ENCODE data around the gene ANKRD27. TPM values are rescaled to one million over a fixed set of nuclear protein-coding genes. Genes with fewer than 3 reads are reported as not detected.

Gene ANKRD27
- total RNA-seq, 1 donor from 2014 or later = 24.9 TPM

DNA sequence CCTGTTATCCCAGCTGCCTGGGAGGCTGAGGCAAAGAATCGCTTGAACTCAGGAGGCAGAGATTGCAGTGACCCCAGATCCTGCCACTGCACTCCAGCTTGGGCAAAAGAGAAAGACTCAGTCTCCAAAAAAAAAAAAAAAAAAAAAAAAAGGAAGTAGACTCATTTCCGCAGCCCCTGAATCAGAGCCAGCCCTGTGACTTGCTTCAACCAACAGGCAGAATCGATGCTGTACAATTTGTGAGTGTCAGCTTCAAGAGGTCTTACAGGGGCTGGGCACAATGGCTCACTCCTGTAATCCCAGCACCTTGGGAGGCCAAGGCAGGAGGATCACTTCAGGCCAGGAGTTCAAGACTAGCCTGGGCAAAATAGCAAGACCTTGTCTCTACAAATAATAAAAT, 12.8 kb downstream of the ANKRD27 start:
- Histone ChIP-seq H3K4me2 (no peak overlapping the region), H3K27ac (no peak overlapping the region), H3K36me3 (no peaks in the 10 kb centered on the region), H3K9me3 (ENCODE audit: low read depth) (no peaks in the 10 kb centered on the region), H3K4me3 (no peak overlapping the region), H3K79me2 (ENCODE audit: low read depth) (peaks cover 22% of the 10 kb centered on the region), H3K27me3 (no peaks in the 10 kb centered on the region), H3K4me1 (no peaks in the 10 kb centered on the region), H2AFZ (replicated peaks) (no peak overlapping the region), H4K20me1 (ENCODE audit: low read depth) (peaks cover 31% of the 10 kb centered on the region), H3K9ac (no peak overlapping the region), H3F3A (ENCODE audit: low read depth) (no peaks in the 10 kb centered on the region)
- Mint-ChIP-seq H3K9me3 (no peaks in the 10 kb centered on the region), H3K27ac (no peak overlapping the region), H3K36me3 (peaks cover 4% of the 10 kb centered on the region), H3K4me3 (no peak overlapping the region), H3K4me1 (no peaks in the 10 kb centered on the region), H3K27me3 (ENCODE audit: insufficient read depth, low read depth) (peaks cover 3% of the 10 kb centered on the region)
- TF ChIP-seq EZH2 (IDR thresholded peaks at IDR 0.05) (no peak), EZH2phosphoT487 (IDR thresholded peaks at IDR 0.05) (no peak)
- TF ChIP-seq, protein P1, sequence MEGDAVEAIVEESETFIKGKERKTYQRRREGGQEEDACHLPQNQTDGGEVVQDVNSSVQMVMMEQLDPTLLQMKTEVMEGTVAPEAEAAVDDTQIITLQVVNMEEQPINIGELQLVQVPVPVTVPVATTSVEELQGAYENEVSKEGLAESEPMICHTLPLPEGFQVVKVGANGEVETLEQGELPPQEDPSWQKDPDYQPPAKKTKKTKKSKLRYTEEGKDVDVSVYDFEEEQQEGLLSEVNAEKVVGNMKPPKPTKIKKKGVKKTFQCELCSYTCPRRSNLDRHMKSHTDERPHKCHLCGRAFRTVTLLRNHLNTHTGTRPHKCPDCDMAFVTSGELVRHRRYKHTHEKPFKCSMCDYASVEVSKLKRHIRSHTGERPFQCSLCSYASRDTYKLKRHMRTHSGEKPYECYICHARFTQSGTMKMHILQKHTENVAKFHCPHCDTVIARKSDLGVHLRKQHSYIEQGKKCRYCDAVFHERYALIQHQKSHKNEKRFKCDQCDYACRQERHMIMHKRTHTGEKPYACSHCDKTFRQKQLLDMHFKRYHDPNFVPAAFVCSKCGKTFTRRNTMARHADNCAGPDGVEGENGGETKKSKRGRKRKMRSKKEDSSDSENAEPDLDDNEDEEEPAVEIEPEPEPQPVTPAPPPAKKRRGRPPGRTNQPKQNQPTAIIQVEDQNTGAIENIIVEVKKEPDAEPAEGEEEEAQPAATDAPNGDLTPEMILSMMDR (IDR thresholded peaks at IDR 0.05) = no peak
- no peak for DNase-seq (ENCODE audit: low spot score)

DNA sequence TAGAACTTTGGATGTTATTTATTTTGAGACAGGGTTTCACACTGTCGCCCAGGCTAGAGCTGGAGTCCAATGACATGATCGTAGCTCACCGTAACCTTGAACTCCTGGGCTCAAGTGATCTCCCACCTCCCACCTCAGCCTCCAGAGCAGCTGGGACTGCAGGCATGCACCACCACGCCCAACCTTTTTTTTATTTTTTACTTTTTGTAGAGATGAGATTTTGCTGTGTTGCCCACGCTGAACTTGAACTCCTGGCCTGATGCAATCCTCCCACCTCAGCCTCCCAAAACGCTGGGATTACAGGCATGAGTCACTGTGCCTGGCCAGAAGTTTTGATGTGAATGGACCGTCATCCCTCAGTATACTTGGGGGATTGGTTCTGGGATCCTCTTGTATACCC, 13.7 kb downstream of the ANKRD27 start:
- Histone ChIP-seq H3K27ac (no peak overlapping the region), H3K9me3 (ENCODE audit: low read depth) (no peaks in the 10 kb centered on the region), H3K4me3 (no peak overlapping the region), H3F3A (ENCODE audit: low read depth) (no peaks in the 10 kb centered on the region), H3K79me2 (ENCODE audit: low read depth) (peaks cover 17% of the 10 kb centered on the region), H4K20me1 (ENCODE audit: low read depth) (peaks cover 27% of the 10 kb centered on the region), H2AFZ (replicated peaks) (no peak overlapping the region), H3K27me3 (no peaks in the 10 kb centered on the region), H3K9ac (no peak overlapping the region), H3K4me1 (no peaks in the 10 kb centered on the region), H3K4me2 (no peak overlapping the region), H3K36me3 (no peaks in the 10 kb centered on the region)
- no peak overlapping the region for H3K27ac Mint-ChIP-seq
- no peak for DNase-seq (ENCODE audit: low spot score)
- H3K9me3 Mint-ChIP-seq = no peaks in the 10 kb centered on the region
- H3K36me3 Mint-ChIP-seq = peaks cover 4% of the 10 kb centered on the region
- H3K4me1 Mint-ChIP-seq = no peaks in the 10 kb centered on the region
- H3K4me3 Mint-ChIP-seq = no peak overlapping the region
- TF ChIP-seq, protein P1 (IDR thresholded peaks at IDR 0.05) = no peak
- TF ChIP-seq EZH2 (IDR thresholded peaks at IDR 0.05) (no peak), EZH2phosphoT487 (IDR thresholded peaks at IDR 0.05) (no peak)
- H3K27me3 Mint-ChIP-seq (ENCODE audit: insufficient read depth, low read depth) = peaks cover 3% of the 10 kb centered on the region

DNA sequence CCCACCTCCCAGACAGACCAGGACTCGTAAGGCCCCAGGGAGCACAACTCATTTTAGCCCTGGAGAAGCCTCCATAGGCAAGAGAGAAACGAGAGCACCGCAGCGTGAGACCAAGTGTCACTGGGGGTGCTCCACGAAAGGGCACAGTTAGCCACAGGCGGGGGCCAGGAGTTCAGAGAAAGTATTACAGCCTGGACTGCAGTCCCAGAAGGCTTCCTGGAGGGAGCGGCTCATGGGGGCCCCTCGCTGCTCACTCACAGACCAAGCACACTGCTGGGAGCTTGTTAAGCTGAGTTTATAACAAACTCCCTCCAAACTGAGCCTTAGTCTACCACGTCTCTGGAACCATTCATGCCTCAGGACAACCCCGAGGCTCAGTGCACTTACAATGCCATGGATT, 16.5 kb downstream of the ANKRD27 start:
- Mint-ChIP-seq H3K4me1 (no peaks in the 10 kb centered on the region), H3K27me3 (ENCODE audit: insufficient read depth, low read depth) (peaks cover 3% of the 10 kb centered on the region)
- TF ChIP-seq, protein P1 (IDR thresholded peaks at IDR 0.05) = no peak
- TF ChIP-seq EZH2phosphoT487 (IDR thresholded peaks at IDR 0.05) = no peak
- TF ChIP-seq EZH2 (IDR thresholded peaks at IDR 0.05) = no peak

More for the DNA sequence above, 16.5 kb downstream of the ANKRD27 start:
- Histone ChIP-seq H4K20me1 (ENCODE audit: low read depth) (peaks cover 27% of the 10 kb centered on the region), H3K4me1 (no peaks in the 10 kb centered on the region), H3K9me3 (ENCODE audit: low read depth) (no peaks in the 10 kb centered on the region), H3K9ac (no peak overlapping the region), H3K4me3 (no peak overlapping the region), H2AFZ (replicated peaks) (no peak overlapping the region), H3F3A (ENCODE audit: low read depth) (no peaks in the 10 kb centered on the region), H3K4me2 (no peak overlapping the region), H3K27ac (no peak overlapping the region), H3K36me3 (no peaks in the 10 kb centered on the region), H3K27me3 (no peaks in the 10 kb centered on the region), H3K79me2 (ENCODE audit: low read depth) (peaks cover 16% of the 10 kb centered on the region)
- Mint-ChIP-seq H3K9me3 (no peaks in the 10 kb centered on the region), H3K27ac (no peak overlapping the region), H3K4me3 (no peak overlapping the region), H3K36me3 (peaks cover 4% of the 10 kb centered on the region)
- no peak for DNase-seq (ENCODE audit: low spot score)
